Muscle layer of colon (tissue), 2 donors: ENCODE data around the gene SAMD1.

Source experiments
- H3K27ac ChIP-seq: one replicate; pipeline ENCODE4 v1.7.0; 2013; ENCODE audit warnings: low read depth, mild to moderate bottlenecking, low read length, moderate library complexity
- H3K27me3 ChIP-seq, 2 donors: one replicate each; pipeline ENCODE4 v1.7.0; 2013; ENCODE audit warnings: low read length in 2 of 2, mild to moderate bottlenecking in 2 of 2; ENCODE audit not compliant: insufficient read depth in 2 of 2, control insufficient read depth in 1 of 2
- H3K36me3 ChIP-seq: one replicate; pipeline ENCODE4 v1.7.0; 2013; ENCODE audit warnings: mild to moderate bottlenecking, low read length; ENCODE audit not compliant: insufficient read depth
- H3K4me1 ChIP-seq: one replicate; pipeline ENCODE4 v1.7.0; 2013; ENCODE audit warnings: mild to moderate bottlenecking, low read length; ENCODE audit not compliant: insufficient read depth
- H3K4me3 ChIP-seq, 2 donors: one replicate each; pipeline ENCODE4 v1.7.0; 2013; ENCODE audit warnings: low read length in 2 of 2, low read depth in 1 of 2, mild to moderate bottlenecking in 1 of 2, moderate library complexity in 1 of 2
- H3K9ac ChIP-seq: one replicate; pipeline ENCODE4 v1.7.0; 2013; ENCODE audit warnings: low read length
- H3K9me3 ChIP-seq: one replicate; pipeline ENCODE4 v1.7.0; 2013; ENCODE audit warnings: mild to moderate bottlenecking, low read length
- donor health status: abdominal sarcoma.
- donor health status: Adenocarcinoma of cecum.

The SAMD1 gene

GRCh38 chr19:14097532-14098151, 7.1 kb upstream of the SAMD1 start:
- Histone ChIP-seq H3K27ac (no peak overlapping the region), H3K4me3 (no peak overlapping the region), H3K4me1 (no peaks in the 10 kb centered on the region), H3K36me3 (peaks cover 38% of the 10 kb centered on the region), H3K9me3 (peaks cover 6% of the 10 kb centered on the region), H3K27me3 (no peaks in the 10 kb centered on the region), H3K9ac (no peak overlapping the region)

- Histone ChIP-seq H3K27ac (no peak overlapping the region), H3K9me3 (peaks cover 6% of the 10 kb centered on the region), H3K27me3 (no peaks in the 10 kb centered on the region), H3K4me3 (no peak overlapping the region), H3K4me1 (peaks cover 7% of the 10 kb centered on the region), H3K36me3 (peaks cover 28% of the 10 kb centered on the region), H3K9ac (no peak overlapping the region)
Measured at GRCh38 chr19:14096272-14096992, 5.9 kb upstream of the SAMD1 start.

DNA sequence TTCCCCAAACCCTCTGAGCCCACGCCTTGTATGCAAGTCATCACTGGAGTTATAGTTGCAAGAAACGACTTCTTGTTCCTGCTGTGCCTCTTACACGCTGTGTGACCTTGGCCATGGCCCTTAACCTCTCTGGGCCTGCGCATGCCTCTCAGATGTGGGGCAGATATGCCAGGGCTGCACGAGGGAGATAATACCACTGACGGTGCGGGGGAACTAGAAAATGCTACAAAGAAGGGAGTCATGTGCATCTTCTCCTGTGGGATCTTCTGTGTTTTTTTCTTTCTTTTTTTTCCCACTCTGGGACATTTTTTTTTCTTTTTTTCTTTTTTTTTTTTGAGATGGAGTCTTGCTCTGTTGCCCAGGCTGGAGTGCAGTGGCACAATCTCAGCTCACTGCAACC, 4.3 kb upstream of the SAMD1 start:
- Histone ChIP-seq H3K27me3 (no peaks in the 10 kb centered on the region), H3K36me3 (peaks cover 19% of the 10 kb centered on the region), H3K9me3 (peaks cover 6% of the 10 kb centered on the region), H3K4me1 (peaks cover 7% of the 10 kb centered on the region), H3K9ac (no peak overlapping the region), H3K4me3 (no peak overlapping the region), H3K27ac (no peak overlapping the region)

GRCh38 chr19:14093117-14093823, 2.7 kb upstream of the SAMD1 start:
- Histone ChIP-seq H3K4me1 (peaks cover 14% of the 10 kb centered on the region), H3K36me3 (peaks cover 29% of the 10 kb centered on the region), H3K27ac (no peak overlapping the region), H3K9ac (no peak overlapping the region), H3K9me3 (peaks cover 6% of the 10 kb centered on the region), H3K27me3 (no peaks in the 10 kb centered on the region), H3K4me3 (no peak overlapping the region)

- Histone ChIP-seq H3K9ac (no peak overlapping the region), H3K9me3 (peaks cover 6% of the 10 kb centered on the region), H3K27ac (peak overlapping the region; percentile 92)
Measured at GRCh38 chr19:14091813-14092462, 1.4 kb upstream of the SAMD1 start.

GRCh38 chr19:14091081-14091812, 696 bp upstream of the SAMD1 start:
- Histone ChIP-seq H3K27me3 (no peaks in the 10 kb centered on the region), H3K36me3 (peaks cover 14% of the 10 kb centered on the region), H3K4me3 (peak overlapping the region; percentile 60 to 87), H3K9ac (no peak overlapping the region), H3K4me1 (peaks cover 14% of the 10 kb centered on the region), H3K9me3 (peaks cover 6% of the 10 kb centered on the region), H3K27ac (peak overlapping the region; percentile 92)

More at GRCh38 chr19:14091813-14092462, 1.4 kb upstream of the SAMD1 start:
- Histone ChIP-seq H3K4me3 (peak overlapping the region; percentile 60 to 87), H3K27me3 (no peaks in the 10 kb centered on the region), H3K36me3 (peaks cover 21% of the 10 kb centered on the region), H3K4me1 (peaks cover 14% of the 10 kb centered on the region)

GRCh38 chr19:14089662-14090508, 666 bp downstream of the SAMD1 start:
- peak overlapping the region; percentile 42 to 52 for H3K4me3 ChIP-seq
- peaks cover 14% of the 10 kb centered on the region for H3K4me1 ChIP-seq
- H3K36me3 ChIP-seq, result peaks cover 14% of the 10 kb centered on the region
- no peaks in the 10 kb centered on the region for H3K27me3 ChIP-seq
- H3K9ac ChIP-seq, result no peak overlapping the region
- peak overlapping the region; percentile 58 for H3K27ac ChIP-seq
- peaks cover 6% of the 10 kb centered on the region for H3K9me3 ChIP-seq

GRCh38 chr19:14089412-14089661, 1.2 kb downstream of the SAMD1 start:
- Histone ChIP-seq H3K27ac (no peak overlapping the region), H3K4me1 (peaks cover 14% of the 10 kb centered on the region), H3K9me3 (peaks cover 6% of the 10 kb centered on the region), H3K4me3 (peak overlapping the region; percentile 32 to 52), H3K27me3 (no peaks in the 10 kb centered on the region), H3K9ac (no peak overlapping the region), H3K36me3 (peaks cover 14% of the 10 kb centered on the region)

GRCh38 chr19:14088634-14089411, 1.7 kb downstream of the SAMD1 start:
- no peaks in the 10 kb centered on the region for H3K27me3 ChIP-seq
- H3K36me3 ChIP-seq, result peaks cover 14% of the 10 kb centered on the region
- H3K4me3 ChIP-seq, result peak overlapping the region; percentile 32 to 52
- H3K9me3 ChIP-seq, result peaks cover 6% of the 10 kb centered on the region
- no peak overlapping the region for H3K27ac ChIP-seq
- H3K4me1 ChIP-seq, result peaks cover 14% of the 10 kb centered on the region
- H3K9ac ChIP-seq, result no peak overlapping the region

- Histone ChIP-seq H3K9ac (no peak overlapping the region), H3K4me3 (no peak overlapping the region), H3K27me3 (no peaks in the 10 kb centered on the region), H3K9me3 (no peaks in the 10 kb centered on the region), H3K4me1 (peaks cover 15% of the 10 kb centered on the region), H3K36me3 (peaks cover 14% of the 10 kb centered on the region), H3K27ac (no peak overlapping the region)
Measured at GRCh38 chr19:14086098-14086497, 4.5 kb downstream of the SAMD1 start.
